GM13977 (cell line): ENCODE data around the gene VAMP8.

Experiments used
- DNase-seq: peaks from one replicate; pipeline ENCODE4 v3.0.0; 2012; ENCODE audit warnings: low spot score
- CTCF ChIP-seq: IDR thresholded peaks from 2 replicates; pipeline ENCODE4 v1.5.1; 2012; ENCODE audit warnings: mild to moderate bottlenecking, control low read depth; ENCODE audit not compliant: insufficient read depth; ENCODE audit errors: extremely low read depth, missing control alignments
- in situ Hi-C: fragments of 300-500 bp; cut with MboI; formaldehyde crosslinking; loops from one replicate; pipeline ENCODE4 v1.12.0; 2022; ENCODE audit warnings: low sequenced_read_pairs, low pct_unique_long_range_greater_than_20kb, mixed read lengths, inconsistent platforms; ENCODE audit not compliant: unreplicated experiment

Gene VAMP8

GRCh38 chr2:85536479-85536878 is 40.9 kb upstream of the VAMP8 start:
- in situ Hi-C loops: no loop called here
- no peak for TF ChIP-seq CTCF
- DNase-seq: no peak

- DNase-seq: peak; percentile 36
- TF ChIP-seq CTCF: peak; percentile 15
- in situ Hi-C loops: no loop called here
These were observed 39.5 kb upstream of the VAMP8 start for GRCh38 chr2:85537600-85538506.

GRCh38 chr2:85538507-85539360 is 38.7 kb upstream of the VAMP8 start, which contains the start of gene MAT2A:
Gene MAT2A (plus strand): TSS chr2:85539168. CDS start chr2:85539288, 120 bp downstream.
- TF ChIP-seq CTCF: peak; percentile 76
- in situ Hi-C loops: no loop called here
- peak; percentile 95 for DNase-seq

- in situ Hi-C loops: no loop called here
- peak; percentile 69 for DNase-seq
- no peak for TF ChIP-seq CTCF
These were observed 37.8 kb upstream of the VAMP8 start for GRCh38 chr2:85539361-85540132.

- in situ Hi-C loops: no loop called here
- no peak for TF ChIP-seq CTCF
- no peak for DNase-seq
These were observed 37.2 kb upstream of the VAMP8 start for GRCh38 chr2:85540133-85540648.

- in situ Hi-C loops: no loop called here
- no peak for TF ChIP-seq CTCF
- DNase-seq: no peak
These were observed 36.1 kb upstream of the VAMP8 start for GRCh38 chr2:85541262-85541661.
